HG03060 (cell line): ENCODE measurements around the gene AGMO.
"Not testable (repeated sequence)": the region's sequence is repeated elsewhere in the genome, so short reads cannot be mapped to it uniquely, and the experiment has no call there.

Experiments used
- ATAC-seq: cut with Tn5 transposase; IDR thresholded peaks from one replicate; pipeline ENCODE4 v1.9.1; 2021; ENCODE audit warnings: low read depth, moderate number of reproducible peaks; ENCODE audit not compliant: unreplicated experiment

Gene AGMO

DNA sequence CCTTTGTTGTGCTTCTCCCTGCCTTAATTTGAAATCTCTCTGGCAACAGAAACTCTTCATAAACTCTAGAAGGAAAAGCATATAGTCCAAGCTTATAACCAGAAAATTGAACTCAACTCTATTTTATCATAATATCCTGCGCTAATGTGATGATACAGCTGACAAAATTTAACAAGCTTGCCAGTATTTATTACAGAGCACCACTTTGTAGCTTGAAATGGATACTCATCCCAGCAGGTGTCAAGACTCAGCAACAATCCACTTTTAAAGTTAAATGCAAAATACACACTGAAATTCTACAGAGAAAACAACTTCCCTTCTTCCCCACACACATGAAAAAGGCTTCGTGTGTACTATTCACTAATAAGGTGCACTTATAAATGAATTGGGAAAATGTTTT is 228.9 kb downstream of the AGMO start:
- no peak for ATAC-seq

DNA sequence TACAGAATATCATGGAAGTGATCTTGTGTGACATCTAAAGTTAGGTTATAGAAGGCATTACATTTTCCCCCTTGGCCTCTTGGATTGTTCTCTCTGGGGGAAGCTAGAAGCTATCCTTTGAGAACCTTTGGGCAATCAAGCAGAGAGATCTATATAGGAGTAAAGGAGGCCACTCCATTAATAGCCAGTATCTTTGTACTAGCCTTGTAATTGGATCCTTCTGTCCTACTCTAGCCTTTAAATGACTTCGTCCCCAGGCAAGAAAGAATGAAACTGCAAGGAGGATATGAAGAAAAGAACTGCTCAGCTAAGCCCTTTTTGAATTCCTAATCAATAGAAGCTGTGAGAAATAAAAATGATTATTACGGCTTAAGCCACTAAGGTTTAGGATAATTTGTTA is 230.9 kb downstream of the AGMO start:
- ATAC-seq = no peak

DNA sequence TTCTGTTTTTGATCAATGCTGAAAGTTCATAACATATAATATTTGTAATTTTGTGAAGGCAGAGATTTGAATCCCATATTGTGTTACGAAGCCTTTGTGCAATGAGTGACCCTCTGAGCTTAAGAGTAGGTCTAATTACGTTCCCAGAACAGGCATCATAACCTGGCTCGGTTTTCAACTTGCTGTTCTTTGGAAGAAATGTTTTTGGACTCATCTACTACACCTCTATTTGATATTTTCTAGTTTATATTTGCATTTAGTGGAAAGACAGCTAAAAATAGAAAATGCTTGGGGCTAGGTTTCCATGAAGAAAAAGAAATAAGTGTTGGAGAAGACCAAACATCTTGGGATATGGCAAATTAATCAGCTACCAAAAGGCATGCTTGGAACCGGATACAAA is 234.8 kb downstream of the AGMO start:
- no peak for ATAC-seq

DNA sequence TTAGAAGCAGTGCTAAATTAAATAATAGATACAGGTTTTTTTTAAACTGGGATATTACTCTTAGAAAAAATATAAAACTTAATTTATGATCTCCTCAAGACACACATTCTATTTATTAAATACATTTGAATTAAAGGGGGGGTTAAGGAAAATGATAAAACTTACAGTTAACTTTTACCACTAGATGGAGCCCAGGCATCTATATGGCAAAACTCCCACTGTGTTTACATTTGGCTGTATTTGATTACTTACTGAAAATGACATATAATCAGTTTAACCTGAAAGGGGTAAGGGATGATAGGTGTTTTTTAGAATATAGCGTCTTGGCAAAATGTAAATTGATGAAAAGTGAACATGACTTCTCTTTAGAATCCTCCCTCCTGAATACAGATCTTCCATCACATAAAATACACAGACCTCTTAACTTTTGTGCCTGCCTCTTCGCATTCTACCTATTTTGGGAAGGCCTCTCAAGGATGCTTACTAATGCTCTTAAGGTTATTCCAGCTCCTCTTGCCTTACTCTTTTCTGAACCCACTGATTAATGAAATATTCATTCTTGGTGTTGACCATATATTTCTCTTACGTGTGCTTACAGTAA is 235.7 kb downstream of the AGMO start:
- ATAC-seq = no peak

DNA sequence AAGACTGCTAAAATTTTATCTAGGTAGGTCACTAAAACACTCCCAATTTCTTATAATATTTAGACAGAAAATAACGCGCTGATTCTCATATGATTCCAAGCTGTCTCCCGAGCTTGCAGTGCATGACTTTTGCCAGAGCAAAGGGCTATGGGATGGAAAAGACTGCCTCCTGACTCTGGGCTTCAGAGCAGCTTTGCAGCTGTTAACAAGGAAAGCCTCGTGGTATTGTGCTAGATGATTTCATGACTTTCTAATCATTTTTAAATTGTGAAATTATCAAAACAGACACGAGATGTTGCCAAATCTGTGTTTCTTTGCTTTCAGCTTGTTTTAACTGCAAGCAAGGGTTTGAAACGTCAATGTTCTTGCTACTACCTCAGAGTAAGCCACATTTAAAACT is 238.3 kb downstream of the AGMO start:
- no peak for ATAC-seq

DNA sequence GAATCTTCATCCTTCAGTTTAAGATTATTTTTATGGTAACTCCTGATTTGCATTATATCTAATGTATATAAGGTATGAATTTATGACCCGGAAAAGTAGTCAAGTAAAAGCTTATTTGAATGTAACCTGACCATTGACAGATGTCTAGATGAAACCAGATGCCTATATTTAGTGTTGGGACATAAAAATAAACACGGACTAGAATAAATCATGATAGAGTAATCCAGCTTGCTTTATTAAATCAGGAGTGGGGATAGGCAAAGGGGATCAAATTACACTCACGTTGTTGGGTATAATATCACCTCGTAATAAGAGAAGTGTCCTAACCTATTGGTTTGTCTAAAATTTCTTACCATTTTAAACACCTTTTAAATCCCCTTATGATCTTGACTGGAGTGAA is 244.6 kb downstream of the AGMO start:
- ATAC-seq = no peak

DNA sequence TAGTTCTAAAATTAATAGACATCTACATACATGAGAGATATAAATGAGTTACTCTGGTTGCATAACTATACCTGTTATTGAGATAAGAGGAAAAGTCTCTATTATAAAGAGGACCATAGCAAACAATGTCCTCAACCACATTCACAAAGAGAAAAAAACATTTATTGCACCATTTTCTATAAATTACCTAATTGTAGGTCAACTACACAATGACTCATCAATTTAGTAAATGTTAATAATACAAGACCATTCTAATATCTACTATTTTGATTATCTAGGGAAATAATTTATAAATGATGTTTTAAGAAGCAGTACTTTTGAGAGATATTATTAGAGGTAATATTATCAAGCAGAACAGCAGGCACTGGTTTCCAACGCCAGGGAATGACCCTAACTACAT is 246.1 kb downstream of the AGMO start:
- no peak for ATAC-seq

DNA sequence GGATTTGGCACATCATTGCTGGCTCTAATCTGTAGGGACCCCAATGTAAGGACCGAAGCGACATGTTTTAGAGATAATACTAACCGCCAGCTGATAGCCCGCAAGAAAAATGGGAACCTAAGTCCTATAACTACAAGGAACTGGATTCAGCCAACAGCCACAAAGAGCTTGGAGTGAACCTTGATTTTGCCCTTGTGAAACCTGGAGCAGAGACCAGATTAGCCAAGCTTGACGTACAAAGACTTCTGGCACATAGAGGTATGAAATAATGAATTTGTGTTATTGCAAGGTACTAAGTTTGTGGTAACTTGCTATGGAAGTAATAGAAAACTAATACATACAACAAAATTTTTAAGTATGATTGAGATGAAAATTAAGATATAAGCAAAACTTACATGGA is 246.9 kb downstream of the AGMO start:
- ATAC-seq = no peak

DNA sequence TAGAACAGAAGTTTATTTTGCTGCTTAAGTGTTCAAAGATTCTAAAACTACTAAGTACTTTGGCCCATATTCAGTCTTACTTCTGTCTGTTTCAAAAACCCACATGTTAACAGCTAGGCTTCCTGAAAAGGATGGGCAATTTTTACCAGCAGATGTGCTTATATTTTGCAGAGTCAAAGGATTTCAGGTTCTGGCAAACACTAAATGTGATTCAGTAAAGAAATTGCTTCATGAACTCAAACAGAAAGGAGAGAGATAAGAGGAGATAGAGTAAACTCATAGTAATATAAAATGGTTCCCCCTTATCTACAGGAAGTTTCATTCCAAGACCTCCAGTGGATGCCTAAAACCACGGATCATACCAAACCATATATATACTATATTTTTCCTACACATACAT is 248.5 kb downstream of the AGMO start:
- ATAC-seq = no peak

DNA sequence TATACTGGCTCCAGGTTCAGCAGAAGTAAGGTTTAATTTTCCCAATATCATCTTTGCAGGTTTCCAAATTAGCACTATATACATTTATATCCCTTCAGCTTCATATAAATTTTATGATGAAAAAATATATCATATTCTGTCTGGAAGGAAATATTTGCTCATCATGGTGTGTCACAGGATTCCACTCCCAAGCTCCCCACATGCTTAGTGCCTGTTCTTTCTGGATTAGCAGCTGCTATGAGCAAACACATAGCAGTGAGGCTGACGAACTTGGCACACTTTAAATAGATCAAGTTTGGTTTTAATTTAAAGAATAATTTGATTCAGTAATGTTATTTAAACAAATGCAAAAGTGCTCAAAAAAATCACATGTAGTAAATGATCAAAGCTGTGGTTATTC is 251.9 kb downstream of the AGMO start:
- ATAC-seq = no peak

DNA sequence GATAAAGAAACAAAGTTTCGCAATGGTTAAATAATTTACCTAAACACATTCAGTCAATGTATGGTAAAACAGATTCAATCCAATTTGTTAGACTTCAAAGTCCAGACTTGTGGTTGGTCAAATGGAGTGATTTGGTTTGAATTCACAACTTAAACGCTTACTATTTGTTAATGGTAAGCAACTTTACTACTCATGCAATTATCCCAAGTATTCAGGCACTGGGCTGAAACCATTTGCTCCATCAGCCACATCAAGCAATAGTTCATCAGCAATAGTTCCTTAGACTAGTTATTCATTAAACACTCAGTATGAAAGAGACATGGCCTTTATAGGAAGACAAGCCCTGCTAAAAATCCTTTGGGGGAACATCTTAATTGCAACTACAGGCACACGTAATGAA is 253.0 kb downstream of the AGMO start:
- ATAC-seq = no peak

DNA sequence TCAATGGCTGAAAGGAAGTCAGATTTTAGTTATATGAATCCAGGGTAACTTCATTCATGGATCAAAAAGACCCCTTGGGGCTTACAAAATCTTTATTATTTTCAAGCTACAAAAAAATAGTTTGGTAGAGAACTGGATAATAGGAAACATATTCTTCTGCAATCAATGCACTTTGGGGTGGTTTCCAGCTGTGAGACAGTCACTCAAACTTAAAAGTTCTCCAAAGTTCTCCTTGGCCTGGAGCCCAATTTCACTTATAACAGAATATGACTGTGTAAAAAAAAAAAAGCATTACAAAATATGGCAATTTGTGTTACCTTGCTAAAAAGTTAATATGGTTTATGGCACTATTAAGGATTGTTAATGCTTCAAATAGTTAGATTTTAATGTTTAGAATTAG is 255.5 kb downstream of the AGMO start:
- no peak for ATAC-seq

DNA sequence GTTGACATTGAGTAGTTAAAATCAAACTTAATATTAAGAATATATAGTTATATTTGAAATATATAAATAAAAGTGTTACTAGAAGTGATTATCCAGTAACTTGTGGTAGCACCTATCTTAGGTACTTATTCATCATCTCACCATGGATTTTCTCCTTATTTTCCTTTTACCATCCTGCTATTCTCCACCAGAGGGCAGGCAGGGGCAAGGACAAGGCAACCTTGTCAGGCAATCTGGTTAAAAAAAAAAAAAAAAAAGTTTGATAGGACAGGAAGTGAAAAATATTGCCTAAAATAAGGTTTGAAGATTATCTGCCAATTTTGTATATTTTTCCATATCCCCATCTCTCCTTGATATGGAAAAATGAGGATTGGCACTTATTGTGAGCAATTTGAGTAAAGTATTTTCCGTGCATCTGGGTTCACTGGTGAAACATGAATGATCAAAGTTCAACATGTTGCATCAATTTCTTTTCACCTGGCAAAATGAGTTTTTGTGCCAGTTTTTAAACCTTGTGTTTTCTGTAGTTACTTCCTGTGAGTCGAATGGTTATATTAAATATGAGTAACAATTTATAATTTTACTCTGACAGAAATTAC is 256.7 kb downstream of the AGMO start:
- ATAC-seq = peak; percentile 63

DNA sequence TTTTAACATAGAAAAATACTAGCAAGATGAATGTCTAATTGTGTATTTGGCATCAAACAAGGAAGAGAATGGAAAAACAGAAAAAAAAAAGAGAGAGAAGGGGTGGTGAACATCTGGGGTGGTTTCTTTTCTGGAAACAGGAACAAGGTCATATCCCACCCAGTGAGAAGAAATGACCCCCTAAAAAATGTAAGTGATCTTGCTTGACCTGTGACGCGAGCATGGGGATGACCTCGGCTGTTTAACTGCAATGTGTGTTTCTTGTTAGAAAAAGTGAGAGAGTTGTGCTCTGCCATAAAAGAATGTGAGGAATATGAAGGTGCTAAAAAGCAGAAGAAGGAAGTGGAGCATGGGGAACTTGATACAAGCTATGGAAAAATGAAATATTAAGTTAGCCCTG is 258.5 kb downstream of the AGMO start:
- ATAC-seq = no peak

DNA sequence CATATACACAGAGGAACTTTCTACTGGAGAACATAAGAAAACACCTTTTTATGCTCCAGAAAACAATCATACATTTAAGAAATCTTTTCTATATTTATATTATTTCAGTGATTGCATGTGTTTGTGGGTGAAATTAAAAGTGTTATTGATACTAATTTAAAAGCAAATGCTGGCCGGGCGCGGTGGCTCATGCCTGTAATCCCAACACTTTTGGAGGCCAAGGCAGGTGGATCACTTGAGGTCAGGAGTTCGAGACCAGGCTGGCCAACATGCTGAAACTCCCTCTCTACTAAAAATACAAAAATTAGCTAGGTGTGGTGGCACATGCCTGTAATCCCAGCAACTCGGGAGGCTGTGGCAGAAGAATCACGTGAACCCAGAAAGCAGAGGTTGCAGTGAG is 260.8 kb downstream of the AGMO start:
- not testable (repeated sequence) for ATAC-seq

DNA sequence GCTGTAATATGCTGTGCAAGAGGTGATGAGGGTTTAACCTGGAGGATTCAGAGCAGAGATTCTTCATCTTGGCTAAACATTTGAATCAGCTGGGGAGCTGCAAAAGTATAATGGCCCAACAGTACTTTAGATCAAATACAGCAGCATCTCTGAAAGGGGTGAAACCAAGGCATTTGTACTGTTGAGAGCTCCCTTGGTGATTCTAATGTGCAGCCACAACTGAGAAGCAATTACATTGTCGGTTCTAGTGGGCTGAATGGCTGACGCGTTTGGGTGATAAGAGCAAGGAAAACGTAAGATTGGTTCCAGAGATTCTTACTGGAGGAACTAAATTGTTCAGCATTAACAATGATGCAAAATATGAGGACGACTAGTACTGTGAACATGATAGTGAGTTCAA is 269.7 kb downstream of the AGMO start:
- no peak for ATAC-seq

DNA sequence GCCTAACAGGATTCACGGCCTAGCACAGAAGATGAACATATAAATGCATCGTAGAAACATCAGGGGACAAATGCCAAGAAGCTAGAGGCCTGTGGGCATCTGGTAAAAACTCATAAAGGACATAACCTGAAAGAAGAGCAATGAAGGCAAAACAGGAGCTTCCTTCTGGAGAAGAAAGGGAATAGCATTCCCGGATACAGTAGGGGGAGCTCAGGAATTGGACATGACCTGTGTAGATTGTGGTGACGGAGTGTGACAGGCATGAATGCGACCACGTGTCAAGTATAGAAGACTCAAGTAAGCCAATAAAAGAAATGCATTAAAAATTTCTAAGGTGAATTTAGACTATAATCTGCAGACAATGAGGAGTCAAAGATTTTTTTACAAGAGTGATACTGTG is 270.1 kb downstream of the AGMO start:
- ATAC-seq = no peak

DNA sequence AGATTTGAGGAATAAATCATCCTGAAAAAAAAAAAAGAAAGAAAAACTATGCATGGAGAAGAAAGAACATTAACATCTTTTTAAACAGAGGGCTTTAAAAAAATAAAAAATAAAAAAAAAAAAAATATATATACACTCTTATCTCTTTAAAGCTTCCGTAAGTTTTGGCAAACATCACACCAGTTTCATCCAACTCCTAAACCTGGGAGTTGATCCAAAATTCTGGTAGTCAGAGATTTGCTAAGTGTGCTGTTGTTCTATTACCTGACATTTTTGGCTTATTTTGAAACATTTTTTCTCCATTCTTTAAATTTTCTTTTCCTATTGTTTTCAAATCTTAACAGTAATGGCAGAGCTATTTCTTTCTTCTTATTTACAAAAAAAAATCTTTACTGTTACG is 273.1 kb downstream of the AGMO start:
- no peak for ATAC-seq

DNA sequence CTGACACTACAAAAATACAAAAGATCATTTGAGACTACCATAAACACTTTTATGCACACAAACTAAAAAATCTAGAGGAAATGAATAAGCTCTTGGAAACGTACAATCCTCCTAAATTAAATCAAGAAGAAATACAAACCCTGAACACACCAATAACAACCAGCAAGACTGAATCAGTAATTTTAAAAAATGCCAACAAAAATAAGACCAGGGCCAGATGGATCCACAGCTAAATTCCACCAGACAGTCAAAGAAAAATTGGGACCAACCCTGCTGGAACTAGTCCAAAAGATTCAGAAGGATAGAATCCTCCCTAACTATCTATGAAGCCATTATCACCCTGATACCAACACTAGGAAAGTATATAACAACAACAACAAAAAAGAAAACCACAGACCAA is 277.4 kb downstream of the AGMO start:
- ATAC-seq = no peak

DNA sequence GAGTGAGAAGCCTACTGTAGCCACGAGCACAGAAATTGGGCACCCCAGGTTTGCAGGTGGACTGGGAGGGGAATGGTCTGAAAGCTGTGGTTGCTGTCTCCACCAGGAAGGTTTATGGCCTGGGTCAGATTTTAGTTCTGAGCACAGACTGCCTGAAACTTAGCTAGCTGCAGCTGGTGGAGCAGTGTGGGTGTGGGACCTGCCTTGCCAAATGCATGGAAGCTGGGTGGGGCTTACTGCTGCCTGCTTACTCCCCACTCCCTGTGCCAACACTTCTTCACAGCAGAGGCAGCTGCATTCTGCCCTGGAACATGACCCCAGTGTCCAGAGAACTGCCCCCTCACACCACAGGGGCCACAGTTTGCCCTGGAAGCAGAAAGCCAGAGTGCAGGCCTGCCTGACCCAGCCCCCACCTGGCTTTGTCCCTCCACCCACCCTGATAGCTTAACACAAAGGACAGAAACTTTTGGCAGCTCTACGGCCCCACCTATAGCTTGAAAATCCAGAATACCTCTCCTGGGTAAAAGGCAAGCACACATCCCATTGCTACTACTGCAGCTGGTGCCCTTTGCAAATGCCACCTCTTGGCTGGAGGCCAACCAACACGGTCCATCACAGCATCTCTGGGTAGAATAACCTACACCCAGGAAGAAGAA is 281.6 kb downstream of the AGMO start:
- no peak for ATAC-seq

DNA sequence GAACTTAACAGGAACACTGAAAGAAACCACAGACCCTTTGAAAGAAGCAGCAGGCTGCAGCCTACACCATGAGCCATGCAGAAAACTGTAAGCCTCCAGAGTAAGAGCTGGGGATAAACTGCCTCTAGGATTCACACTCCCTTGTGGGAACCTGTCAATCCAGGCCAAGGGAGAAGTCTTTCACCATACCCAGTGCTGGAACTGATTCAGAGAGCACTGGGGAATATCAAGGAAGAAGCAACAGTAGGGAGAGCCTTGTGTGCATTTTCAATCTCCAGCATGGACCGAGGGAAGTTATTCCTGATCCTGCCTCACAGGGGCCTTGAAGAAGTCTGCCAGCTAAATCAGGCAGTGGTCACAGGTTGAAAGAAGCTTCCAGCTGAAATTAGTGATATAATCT is 282.2 kb downstream of the AGMO start:
- ATAC-seq = no peak

DNA sequence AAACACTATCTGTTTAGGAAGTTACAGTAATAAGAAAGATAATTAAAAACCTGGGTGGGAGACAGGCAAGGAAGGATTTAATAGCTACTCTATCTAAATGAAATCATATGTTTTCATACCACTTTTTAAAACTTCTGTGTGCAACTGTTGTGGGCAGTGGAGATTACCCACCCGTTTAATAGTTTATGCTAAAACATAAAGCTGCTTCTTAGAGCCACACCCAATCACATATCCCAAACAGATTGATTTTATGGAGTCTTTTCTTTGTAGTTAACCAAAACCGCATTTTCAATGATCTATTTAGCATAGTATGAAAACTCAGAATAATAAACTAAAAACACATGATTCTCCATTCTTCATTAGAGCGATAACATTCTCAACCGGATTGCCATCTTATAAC is 304.1 kb downstream of the AGMO start:
- ATAC-seq = no peak
